ENCODE measurements around the gene KCNK3.
"Not testable (repeated sequence)": the region's sequence is repeated elsewhere in the genome, so short reads cannot be mapped to it uniquely, and the experiment has no call there.

DNA sequence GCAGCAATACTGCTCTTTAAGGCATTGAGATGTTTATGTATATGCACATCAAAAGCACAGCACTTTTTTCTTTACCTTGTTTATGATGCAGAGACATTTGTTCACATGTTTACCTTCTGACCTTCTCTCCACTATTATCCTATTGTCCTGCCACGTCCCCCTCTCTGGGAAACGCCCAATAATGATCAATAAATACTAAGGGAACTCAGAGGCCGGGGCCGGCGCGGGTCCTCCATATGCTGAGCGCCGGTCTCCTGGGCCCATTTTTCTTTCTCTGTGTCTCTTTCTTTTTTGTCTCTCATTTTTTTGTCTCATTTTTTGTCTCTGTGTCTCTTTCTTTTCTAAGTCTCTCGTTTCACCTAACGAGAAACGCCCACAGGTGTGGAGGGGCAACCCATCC, 57.9 kb downstream of the KCNK3 start:
- TF ChIP-seq, protein P1, sequence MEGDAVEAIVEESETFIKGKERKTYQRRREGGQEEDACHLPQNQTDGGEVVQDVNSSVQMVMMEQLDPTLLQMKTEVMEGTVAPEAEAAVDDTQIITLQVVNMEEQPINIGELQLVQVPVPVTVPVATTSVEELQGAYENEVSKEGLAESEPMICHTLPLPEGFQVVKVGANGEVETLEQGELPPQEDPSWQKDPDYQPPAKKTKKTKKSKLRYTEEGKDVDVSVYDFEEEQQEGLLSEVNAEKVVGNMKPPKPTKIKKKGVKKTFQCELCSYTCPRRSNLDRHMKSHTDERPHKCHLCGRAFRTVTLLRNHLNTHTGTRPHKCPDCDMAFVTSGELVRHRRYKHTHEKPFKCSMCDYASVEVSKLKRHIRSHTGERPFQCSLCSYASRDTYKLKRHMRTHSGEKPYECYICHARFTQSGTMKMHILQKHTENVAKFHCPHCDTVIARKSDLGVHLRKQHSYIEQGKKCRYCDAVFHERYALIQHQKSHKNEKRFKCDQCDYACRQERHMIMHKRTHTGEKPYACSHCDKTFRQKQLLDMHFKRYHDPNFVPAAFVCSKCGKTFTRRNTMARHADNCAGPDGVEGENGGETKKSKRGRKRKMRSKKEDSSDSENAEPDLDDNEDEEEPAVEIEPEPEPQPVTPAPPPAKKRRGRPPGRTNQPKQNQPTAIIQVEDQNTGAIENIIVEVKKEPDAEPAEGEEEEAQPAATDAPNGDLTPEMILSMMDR (IDR thresholded peaks at IDR 0.05), result not testable (repeated sequence)
- not testable (repeated sequence) for TF ChIP-seq POLR2A (IDR thresholded peaks at IDR 0.05)
